ACC112 (cell line): ENCODE results near the gene THAP6.
"Not testable (repeated sequence)": the region's sequence is repeated elsewhere in the genome, so short reads cannot be mapped to it uniquely, and the experiment has no call there.

Source experiments
- H2AFZ ChIP-seq: fragments of 200-600 bp; sonication (generic); one replicate; pipeline ENCODE4 v1.6.0; 2017; ENCODE audit warnings: antibody characterized with exemption, low read length; ENCODE audit not compliant: unreplicated experiment
- H3K27ac ChIP-seq: fragments of 200-600 bp; sonication (generic); 2 replicates; pipeline ENCODE4 v1.5.1; 2014; ENCODE audit warnings: low read depth, mild to moderate bottlenecking, antibody characterized with exemption, low read length, moderate library complexity
- H3K27me3 ChIP-seq: fragments of 200-600 bp; sonication (generic); 2 replicates; pipeline ENCODE4 v1.6.1; 2014; ENCODE audit warnings: mild to moderate bottlenecking, antibody characterized with exemption, low read length, moderate library complexity, mixed read lengths; ENCODE audit not compliant: insufficient read depth
- H3K36me3 ChIP-seq: fragments of 200-600 bp; sonication (generic); 2 replicates; pipeline ENCODE4 v1.6.1; 2016; ENCODE audit warnings: mild to moderate bottlenecking, antibody characterized with exemption, low read length, moderate library complexity, mixed read lengths; ENCODE audit not compliant: insufficient read depth
- H3K4me1 ChIP-seq: fragments of 200-600 bp; sonication (generic); one replicate; pipeline ENCODE4 v1.6.1; 2016; ENCODE audit warnings: low read length, mixed read lengths; ENCODE audit not compliant: insufficient read depth, unreplicated experiment, control insufficient read depth
- H3K4me3 ChIP-seq: fragments of 200-600 bp; sonication (generic); 2 replicates; pipeline ENCODE4 v1.5.1; 2014; ENCODE audit warnings: mild to moderate bottlenecking, low read depth, low read length
- H3K79me2 ChIP-seq: fragments of 200-600 bp; sonication (generic); one replicate; pipeline ENCODE4 v1.6.0; 2016; ENCODE audit warnings: low read length; ENCODE audit not compliant: control insufficient read depth, unreplicated experiment, insufficient read depth

THAP6 gene

GRCh38 chr4:75499900-75500299 lies 14.4 kb upstream of the THAP6 start:
- Histone ChIP-seq H3K36me3 (peaks cover 45% of the 10 kb centered on the region), H3K27ac (no peak overlapping the region), H3K4me3 (no peak overlapping the region), H3K4me1 (peaks cover 13% of the 10 kb centered on the region), H2AFZ (no peak overlapping the region), H3K79me2 (peaks cover 19% of the 10 kb centered on the region), H3K27me3 (no peaks in the 10 kb centered on the region)

DNA sequence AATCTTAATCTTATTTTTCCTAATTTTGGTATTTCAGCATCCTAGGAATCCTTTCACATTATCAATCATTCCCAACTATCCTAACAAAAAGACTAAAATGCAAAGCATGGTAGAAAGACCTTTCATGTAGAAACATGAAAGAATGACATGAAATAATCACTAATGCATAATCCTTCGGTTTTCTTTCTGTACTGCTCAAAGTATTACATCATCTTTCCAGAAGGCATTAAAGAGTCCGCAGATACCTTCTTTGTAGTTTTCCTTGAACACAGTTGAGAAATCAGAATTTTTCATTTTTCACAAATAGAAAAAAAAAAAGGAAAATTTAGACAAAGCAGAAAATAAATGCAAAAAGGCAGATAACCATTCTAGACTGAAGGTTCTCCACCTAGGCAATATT lies 11.6 kb upstream of the THAP6 start:
- Histone ChIP-seq H3K79me2 (peaks cover 9% of the 10 kb centered on the region), H3K27ac (no peak overlapping the region), H3K36me3 (peaks cover 52% of the 10 kb centered on the region), H3K27me3 (no peaks in the 10 kb centered on the region), H2AFZ (no peak overlapping the region), H3K4me1 (no peaks in the 10 kb centered on the region), H3K4me3 (no peak overlapping the region)

GRCh38 chr4:75505630-75506029 lies 8.6 kb upstream of the THAP6 start:
- no peak overlapping the region for H2AFZ ChIP-seq
- H3K36me3 ChIP-seq, result peaks cover 37% of the 10 kb centered on the region
- peaks cover 4% of the 10 kb centered on the region for H3K4me1 ChIP-seq
- H3K27ac ChIP-seq, result no peak overlapping the region
- no peak overlapping the region for H3K4me3 ChIP-seq
- no peaks in the 10 kb centered on the region for H3K27me3 ChIP-seq
- peaks cover 23% of the 10 kb centered on the region for H3K79me2 ChIP-seq

DNA sequence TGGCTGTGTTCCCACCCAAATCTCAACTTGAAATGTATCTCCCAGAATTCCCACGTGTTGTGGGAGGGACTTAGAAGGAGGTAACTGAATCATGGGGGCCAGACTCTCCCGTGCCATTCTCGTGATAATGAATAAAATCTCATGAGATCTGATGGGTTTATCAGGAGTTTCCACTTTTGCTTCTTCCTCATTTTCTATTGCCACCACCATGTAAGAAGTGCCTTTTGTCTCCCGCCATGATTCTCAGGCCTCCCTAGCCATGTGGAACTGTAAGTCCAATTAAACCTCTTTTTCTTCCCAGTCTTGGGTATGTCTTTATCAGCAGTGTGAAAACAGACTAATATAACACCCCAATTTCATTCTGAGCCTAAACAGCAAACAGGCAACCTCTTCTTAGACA lies 4.7 kb upstream of the THAP6 start:
- Histone ChIP-seq H3K36me3 (peaks cover 23% of the 10 kb centered on the region), H3K4me1 (peaks cover 23% of the 10 kb centered on the region), H3K79me2 (peaks cover 57% of the 10 kb centered on the region)
- H3K4me3 ChIP-seq, H3K27me3 ChIP-seq, H2AFZ ChIP-seq, H3K27ac ChIP-seq: not testable (repeated sequence)

- Histone ChIP-seq H3K27ac (peak overlapping the region; percentile 82), H3K36me3 (peaks cover 13% of the 10 kb centered on the region), H3K79me2 (peaks cover 62% of the 10 kb centered on the region), H3K4me1 (peaks cover 31% of the 10 kb centered on the region), H3K4me3 (peak overlapping the region; percentile 94), H3K27me3 (no peaks in the 10 kb centered on the region), H2AFZ (no peak overlapping the region)
Observed at GRCh38 chr4:75511841-75512240, 2.4 kb upstream of the THAP6 start.

GRCh38 chr4:75512386-75513211 lies 1.7 kb upstream of the THAP6 start:
- Histone ChIP-seq H3K4me1 (peaks cover 31% of the 10 kb centered on the region), H3K27ac (peak overlapping the region; percentile 82), H3K27me3 (no peaks in the 10 kb centered on the region), H2AFZ (no peak overlapping the region), H3K4me3 (peak overlapping the region; percentile 94), H3K79me2 (peaks cover 62% of the 10 kb centered on the region), H3K36me3 (peaks cover 13% of the 10 kb centered on the region)

DNA sequence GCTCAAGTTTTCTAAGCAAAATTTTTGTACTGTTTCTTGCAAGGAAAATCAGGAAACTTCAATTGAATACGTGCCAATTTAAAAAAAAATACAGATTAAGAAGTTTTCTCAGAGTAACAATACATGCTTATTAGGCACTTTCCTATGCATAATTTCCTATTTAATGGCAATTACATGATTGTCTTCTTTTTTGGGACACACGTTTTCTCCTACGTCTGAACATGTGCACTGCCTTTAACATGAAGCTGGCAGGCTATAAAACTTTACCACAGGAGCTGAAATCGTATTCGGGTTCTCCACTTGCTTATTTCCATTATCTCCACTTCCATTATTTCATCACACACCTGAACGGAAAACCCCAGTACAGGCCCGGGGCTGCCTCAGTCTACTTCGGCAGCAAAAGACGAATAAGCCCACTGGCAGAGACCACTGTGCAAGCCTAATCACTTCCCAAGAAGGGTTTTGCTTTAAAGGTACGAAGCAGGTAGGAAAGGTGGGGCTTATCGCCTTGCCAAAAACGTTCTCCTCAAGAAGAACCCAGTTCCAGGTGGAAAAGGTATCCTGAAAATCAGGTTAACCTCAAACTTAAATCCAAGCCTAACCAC lies 645 bp upstream of the THAP6 start:
- peaks cover 31% of the 10 kb centered on the region for H3K4me1 ChIP-seq
- H3K27ac ChIP-seq, result peak overlapping the region; percentile 82
- peaks cover 61% of the 10 kb centered on the region for H3K79me2 ChIP-seq
- peak overlapping the region; percentile 94 for H3K4me3 ChIP-seq
- no peaks in the 10 kb centered on the region for H3K27me3 ChIP-seq
- peak overlapping the region; percentile 94 for H2AFZ ChIP-seq
- peaks cover 16% of the 10 kb centered on the region for H3K36me3 ChIP-seq

- H3K27ac ChIP-seq, result peak overlapping the region; percentile 82
- H3K79me2 ChIP-seq, result peaks cover 47% of the 10 kb centered on the region
Observed at GRCh38 chr4:75514949-75515612, 808 bp downstream of the THAP6 start.

DNA sequence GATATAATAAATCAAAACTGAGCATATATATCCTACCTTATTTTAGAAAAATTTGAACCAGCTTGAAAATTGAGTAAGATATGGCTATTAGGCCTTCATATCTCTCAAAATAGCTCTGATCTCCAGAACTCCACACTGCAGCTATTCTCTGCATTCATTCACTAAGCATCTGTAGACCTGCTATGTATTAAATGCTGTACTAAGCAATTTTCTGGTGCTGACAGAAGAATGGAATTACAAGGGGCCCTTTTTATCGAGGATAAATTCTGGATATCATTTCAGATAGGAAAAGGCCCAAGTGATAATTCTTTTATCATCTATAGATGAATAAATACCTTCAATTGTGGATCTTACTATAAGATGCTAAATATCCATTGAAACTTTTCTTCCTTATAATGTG lies 1.9 kb downstream of the THAP6 start:
- Histone ChIP-seq H3K27me3 (no peaks in the 10 kb centered on the region), H3K79me2 (peaks cover 38% of the 10 kb centered on the region), H3K4me1 (peaks cover 23% of the 10 kb centered on the region), H3K36me3 (peaks cover 17% of the 10 kb centered on the region), H2AFZ (no peak overlapping the region), H3K4me3 (peak overlapping the region; percentile 94; the same call in 1 of the 2 replicates), H3K27ac (no peak overlapping the region)

More at GRCh38 chr4:75514949-75515612, 808 bp downstream of the THAP6 start:
- H3K4me3 ChIP-seq, result peak overlapping the region; percentile 94
- H3K27me3 ChIP-seq, result no peaks in the 10 kb centered on the region
- peaks cover 30% of the 10 kb centered on the region for H3K4me1 ChIP-seq
- H2AFZ ChIP-seq, result peak overlapping the region; percentile 88
- H3K36me3 ChIP-seq, result peaks cover 17% of the 10 kb centered on the region

DNA sequence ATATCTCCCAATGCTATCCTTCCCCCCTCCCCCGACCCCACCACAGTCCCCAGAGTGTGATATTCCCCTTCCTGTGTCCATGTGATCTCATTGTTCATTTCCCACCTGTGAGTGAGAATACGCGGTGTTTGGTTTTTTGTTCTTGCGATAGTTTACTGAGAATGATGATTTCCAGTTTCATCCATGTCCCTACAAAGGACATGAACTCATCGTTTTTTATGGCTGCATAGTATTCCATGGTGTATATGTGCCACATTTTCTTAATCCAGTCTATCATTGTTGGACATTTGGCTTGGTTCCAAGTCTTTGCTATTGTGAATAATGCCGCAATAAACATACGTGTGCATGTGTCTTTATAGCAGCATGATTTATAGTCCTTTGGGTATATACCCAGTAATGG lies 5.2 kb downstream of the THAP6 start:
- not testable (repeated sequence) for H3K27me3 ChIP-seq, H2AFZ ChIP-seq, H3K79me2 ChIP-seq, H3K27ac ChIP-seq, H3K4me3 ChIP-seq, H3K4me1 ChIP-seq
- peaks cover 26% of the 10 kb centered on the region for H3K36me3 ChIP-seq
